IPS DF 4.7 (cell line): Measurements from ENCODE around the gene SESN1.

Experiments
- DNase-seq: peaks from one replicate; pipeline ENCODE4 v3.0.0-alpha.2; 2013; ENCODE audit warnings: low spot score; ENCODE audit errors: extremely low read depth

Gene SESN1

GRCh38 chr6:109060571-109060970 is 34.1 kb downstream of the SESN1 start:
- DNase-seq: no peak

- no peak for DNase-seq
Observed at GRCh38 chr6:109059571-109060021, 35.0 kb downstream of the SESN1 start.

GRCh38 chr6:109059153-109059552 is 35.5 kb downstream of the SESN1 start:
- DNase-seq: no peak

GRCh38 chr6:109058620-109059019 is 36.0 kb downstream of the SESN1 start:
- no peak for DNase-seq

- no peak for DNase-seq
Observed at GRCh38 chr6:109056661-109057060, 38.0 kb downstream of the SESN1 start.

- DNase-seq: no peak
Observed at GRCh38 chr6:109055771-109056235, 38.8 kb downstream of the SESN1 start.

- no peak for DNase-seq
Observed at GRCh38 chr6:109053336-109053735, 41.3 kb downstream of the SESN1 start.

GRCh38 chr6:109052852-109053251 is 41.8 kb downstream of the SESN1 start:
- DNase-seq: no peak

- DNase-seq: no peak
Observed at GRCh38 chr6:109052018-109052651, 42.5 kb downstream of the SESN1 start.

- DNase-seq: no peak
Observed at GRCh38 chr6:109051301-109052017, 43.2 kb downstream of the SESN1 start.

- DNase-seq: no peak
Observed at GRCh38 chr6:109050447-109051102, 44.1 kb downstream of the SESN1 start.

- no peak for DNase-seq
Observed at GRCh38 chr6:109050012-109050411, 44.6 kb downstream of the SESN1 start.

GRCh38 chr6:109048670-109049415 is 45.8 kb downstream of the SESN1 start:
- no peak for DNase-seq

GRCh38 chr6:109048176-109048575 is 46.5 kb downstream of the SESN1 start:
- no peak for DNase-seq

GRCh38 chr6:109045493-109045892 is 49.2 kb downstream of the SESN1 start:
- DNase-seq: no peak

- DNase-seq: no peak
Observed at GRCh38 chr6:109039795-109040194, 54.9 kb downstream of the SESN1 start.

- DNase-seq: no peak
Observed at GRCh38 chr6:109038837-109039398, 55.7 kb downstream of the SESN1 start.

- DNase-seq: no peak
Observed at GRCh38 chr6:109036574-109037294, 57.9 kb downstream of the SESN1 start.

GRCh38 chr6:109034526-109034925 is 60.1 kb downstream of the SESN1 start:
- no peak for DNase-seq

- no peak for DNase-seq
Observed at GRCh38 chr6:109033655-109034054, 61.0 kb downstream of the SESN1 start.

- no peak for DNase-seq
Observed at GRCh38 chr6:109031416-109031815, 63.2 kb downstream of the SESN1 start.
